ENCODE data around the gene MAP2K6.

GRCh38 chr17:69572747-69573146, 158.2 kb downstream of the MAP2K6 start:
- TF ChIP-seq EP300 (IDR thresholded peaks at IDR 0.05) (no peak), CTCF (IDR thresholded peaks at IDR 0.05) (no peak), POLR2A (IDR thresholded peaks at IDR 0.05) (no peak), POLR2AphosphoS5 (IDR thresholded peaks at IDR 0.05) (no peak)
